ENCODE measurements around the gene COL17A1.

The COL17A1 gene

DNA sequence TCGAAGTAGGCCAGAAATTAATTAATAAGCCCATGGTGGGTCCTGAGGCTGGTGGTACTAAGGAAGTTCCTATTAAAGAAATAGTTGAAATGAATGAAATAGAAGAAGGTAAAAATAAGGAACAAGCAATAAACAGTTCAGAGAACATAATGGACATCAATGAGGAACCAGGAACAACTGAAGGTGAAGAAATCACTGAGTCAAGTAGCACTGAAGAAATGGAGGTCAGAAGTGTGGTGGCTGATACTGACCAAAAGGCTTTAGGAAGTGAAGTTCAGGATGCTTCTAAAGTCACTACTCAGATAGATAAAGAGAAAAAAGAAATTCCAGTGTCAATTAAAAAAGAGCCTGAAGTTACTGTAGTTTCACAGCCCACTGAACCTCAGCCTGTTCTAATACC, 82.8 kb downstream of the COL17A1 start:
- TF ChIP-seq, protein P1, sequence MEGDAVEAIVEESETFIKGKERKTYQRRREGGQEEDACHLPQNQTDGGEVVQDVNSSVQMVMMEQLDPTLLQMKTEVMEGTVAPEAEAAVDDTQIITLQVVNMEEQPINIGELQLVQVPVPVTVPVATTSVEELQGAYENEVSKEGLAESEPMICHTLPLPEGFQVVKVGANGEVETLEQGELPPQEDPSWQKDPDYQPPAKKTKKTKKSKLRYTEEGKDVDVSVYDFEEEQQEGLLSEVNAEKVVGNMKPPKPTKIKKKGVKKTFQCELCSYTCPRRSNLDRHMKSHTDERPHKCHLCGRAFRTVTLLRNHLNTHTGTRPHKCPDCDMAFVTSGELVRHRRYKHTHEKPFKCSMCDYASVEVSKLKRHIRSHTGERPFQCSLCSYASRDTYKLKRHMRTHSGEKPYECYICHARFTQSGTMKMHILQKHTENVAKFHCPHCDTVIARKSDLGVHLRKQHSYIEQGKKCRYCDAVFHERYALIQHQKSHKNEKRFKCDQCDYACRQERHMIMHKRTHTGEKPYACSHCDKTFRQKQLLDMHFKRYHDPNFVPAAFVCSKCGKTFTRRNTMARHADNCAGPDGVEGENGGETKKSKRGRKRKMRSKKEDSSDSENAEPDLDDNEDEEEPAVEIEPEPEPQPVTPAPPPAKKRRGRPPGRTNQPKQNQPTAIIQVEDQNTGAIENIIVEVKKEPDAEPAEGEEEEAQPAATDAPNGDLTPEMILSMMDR (IDR thresholded peaks at IDR 0.05; ENCODE audit: low read depth, low read length) = no peak

DNA sequence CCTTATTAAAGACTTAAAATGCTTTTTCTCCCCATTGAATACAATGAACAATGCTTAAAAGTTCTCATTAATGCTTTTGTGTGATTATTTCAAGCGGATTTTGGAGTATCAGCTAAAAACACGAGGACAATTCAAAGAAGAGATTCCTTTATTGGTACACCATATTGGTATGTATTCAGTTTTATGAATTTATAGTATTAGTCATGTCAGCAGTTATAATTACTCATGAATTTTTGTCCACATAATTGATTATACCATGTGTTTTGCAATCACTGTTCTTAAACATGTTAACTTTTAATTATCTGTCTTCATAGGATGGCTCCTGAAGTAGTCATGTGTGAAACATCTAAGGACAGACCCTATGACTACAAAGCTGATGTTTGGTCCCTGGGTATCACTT, 86.9 kb downstream of the COL17A1 start:
- no peak overlapping the region for H3K4me3 ChIP-seq (replicated peaks in 1 of 2; ENCODE audit: low read depth in 2 of 2, low read length in 2 of 2)
- DNase-seq (ENCODE audit: low read depth in 2 of 2) = no peak

More for the DNA sequence above, 82.8 kb downstream of the COL17A1 start:
- DNase-seq (ENCODE audit: low read depth in 2 of 2) = no peak
- H3K4me3 ChIP-seq (replicated peaks in 1 of 2; ENCODE audit: low read depth in 2 of 2, low read length in 2 of 2) = no peak overlapping the region

DNA sequence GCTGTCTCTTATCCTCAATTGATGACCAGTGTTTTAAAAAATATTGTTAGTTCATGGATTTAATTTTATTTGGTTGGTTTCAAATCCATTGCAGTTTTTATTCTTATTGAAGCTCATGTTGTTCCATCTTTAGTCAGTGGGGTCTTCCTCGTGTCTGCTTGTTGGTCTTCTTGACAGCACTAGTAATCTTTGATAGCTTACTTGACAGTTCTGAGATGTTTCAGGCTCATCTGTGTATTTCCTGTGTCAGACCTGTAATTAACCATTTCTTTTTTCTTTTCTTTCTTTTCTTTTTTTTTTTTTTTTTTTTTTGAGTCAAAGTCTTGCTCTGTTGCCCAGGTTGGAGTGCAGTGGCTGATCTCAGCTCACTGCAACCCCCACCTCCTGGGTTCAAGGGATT, 90.5 kb downstream of the COL17A1 start:
- H3K4me3 ChIP-seq (replicated peaks in 1 of 2; ENCODE audit: low read depth in 2 of 2, low read length in 2 of 2) = no peak overlapping the region
- TF ChIP-seq, protein P1 (IDR thresholded peaks at IDR 0.05; ENCODE audit: low read depth, low read length) = no peak
- DNase-seq (ENCODE audit: low read depth in 2 of 2) = no peak

More for the DNA sequence above, 86.9 kb downstream of the COL17A1 start:
- TF ChIP-seq, protein P1 (IDR thresholded peaks at IDR 0.05; ENCODE audit: low read depth, low read length) = no peak

DNA sequence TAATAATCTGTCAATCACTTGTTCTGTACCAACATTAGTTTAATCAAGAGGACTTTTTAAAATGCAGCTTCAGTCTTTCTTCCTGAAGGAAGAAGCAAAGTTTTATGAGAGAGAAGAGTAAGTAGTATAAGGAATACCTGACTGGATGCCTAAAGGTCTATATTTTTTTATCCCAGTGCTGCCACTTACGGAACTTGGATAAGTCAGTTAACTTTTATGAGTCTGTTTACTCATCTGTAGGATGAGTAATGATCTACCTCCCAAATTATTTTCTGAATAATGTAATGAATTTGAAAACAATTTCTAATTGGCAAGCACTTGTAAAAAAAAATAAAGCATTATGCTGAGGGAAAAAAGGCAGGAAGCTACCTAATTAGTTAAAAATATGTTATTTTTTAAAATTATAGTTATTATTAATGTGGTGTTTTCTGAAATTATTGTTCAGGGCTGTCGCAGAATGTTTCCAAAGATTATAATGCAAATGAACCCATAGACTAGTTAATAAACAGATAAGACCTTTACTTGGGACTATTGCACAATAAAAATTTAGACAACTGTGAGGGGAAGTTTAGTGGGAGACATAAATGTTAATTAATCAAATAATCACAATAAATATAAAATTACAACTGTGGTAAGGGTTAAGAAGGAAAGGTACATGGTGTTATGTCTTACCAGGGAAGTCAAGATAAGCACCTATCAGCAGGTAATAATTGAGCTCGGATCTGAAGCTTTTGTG, 94.1 kb downstream of the COL17A1 start:
- no peak for DNase-seq (ENCODE audit: low read depth in 2 of 2)
- no peak overlapping the region for H3K4me3 ChIP-seq (replicated peaks in 1 of 2; ENCODE audit: low read depth in 2 of 2, low read length in 2 of 2)
- TF ChIP-seq, protein P1 (IDR thresholded peaks at IDR 0.05; ENCODE audit: low read depth, low read length) = no peak

DNA sequence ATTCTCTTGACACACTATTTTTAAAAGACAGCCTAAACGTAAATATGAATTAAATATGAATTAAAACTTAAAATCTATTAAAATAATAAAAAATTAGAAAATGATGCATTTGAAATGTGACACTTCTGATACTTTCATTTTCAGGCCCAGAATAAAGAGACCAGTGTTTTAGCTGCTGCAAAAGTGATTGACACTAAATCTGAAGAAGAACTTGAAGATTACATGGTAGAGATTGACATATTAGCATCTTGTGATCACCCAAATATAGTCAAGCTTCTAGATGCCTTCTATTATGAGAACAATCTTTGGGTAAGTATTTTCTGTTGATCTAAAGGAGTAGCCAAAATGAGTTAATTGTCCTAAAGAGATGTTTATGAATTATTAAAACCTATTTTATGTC, 95.1 kb downstream of the COL17A1 start:
- TF ChIP-seq, protein P1 (IDR thresholded peaks at IDR 0.05; ENCODE audit: low read depth, low read length) = no peak
- DNase-seq (ENCODE audit: low read depth in 2 of 2) = no peak
- H3K4me3 ChIP-seq (replicated peaks in 1 of 2; ENCODE audit: low read depth in 2 of 2, low read length in 2 of 2) = no peak overlapping the region

DNA sequence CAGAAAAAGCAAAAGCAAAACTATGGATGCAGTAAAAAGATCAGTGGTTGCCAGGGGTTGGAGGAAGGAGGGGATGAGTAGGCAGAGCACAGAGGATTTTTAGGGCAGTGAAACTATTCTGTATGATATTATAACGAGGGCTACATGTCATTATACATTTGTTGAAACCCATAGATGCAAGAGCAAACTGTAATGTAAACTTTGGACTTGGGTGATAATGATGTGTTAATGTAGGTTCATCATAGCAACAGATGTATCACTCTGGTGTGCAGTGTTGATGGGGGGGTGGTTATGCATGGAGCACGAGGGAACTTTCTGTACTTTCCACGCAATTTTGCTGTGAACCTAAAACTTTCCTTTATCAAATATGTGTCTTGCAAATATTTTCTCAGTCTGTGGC, 95.6 kb downstream of the COL17A1 start:
- H3K4me3 ChIP-seq (replicated peaks in 1 of 2; ENCODE audit: low read depth in 2 of 2, low read length in 2 of 2) = no peak overlapping the region
- TF ChIP-seq, protein P1 (IDR thresholded peaks at IDR 0.05; ENCODE audit: low read depth, low read length) = no peak
- DNase-seq (ENCODE audit: low read depth in 2 of 2) = no peak

DNA sequence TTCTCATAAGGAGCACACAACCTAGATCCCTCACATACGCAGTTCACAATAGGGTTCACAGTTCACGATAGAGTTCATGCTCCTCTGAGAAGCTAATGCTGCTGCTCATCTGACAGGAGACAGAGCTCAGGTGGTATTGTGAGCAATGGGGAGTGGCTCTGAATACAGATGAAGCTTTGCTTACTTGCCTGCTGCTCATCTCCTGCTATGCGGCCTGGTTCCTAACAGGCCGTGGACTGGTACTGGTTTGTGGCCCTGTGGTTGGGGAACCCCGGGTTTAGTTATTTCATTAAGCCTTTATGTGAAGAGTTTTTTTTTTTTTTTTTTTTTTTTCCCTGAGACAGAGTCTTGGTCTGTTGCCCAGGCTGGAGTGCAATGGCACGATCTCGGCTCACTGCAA, 99.3 kb downstream of the COL17A1 start:
- TF ChIP-seq, protein P1 (IDR thresholded peaks at IDR 0.05; ENCODE audit: low read depth, low read length) = no peak

More for the DNA sequence above, 99.3 kb downstream of the COL17A1 start:
- no peak overlapping the region for H3K4me3 ChIP-seq (replicated peaks in 1 of 2; ENCODE audit: low read depth in 2 of 2, low read length in 2 of 2)
- peak in 1 of 2 donors; percentile 25 for DNase-seq (ENCODE audit: low read depth in 2 of 2)

Measured in cardiac fibroblast (primary cell).